Caco-2 (cell line): ENCODE results near the gene PHF5A. TPM values are rescaled to one million over a fixed set of nuclear protein-coding genes. Genes with fewer than 3 reads are reported as not detected.

ENCODE experiments used
- BruUV-seq: library from RNA; stranded (reverse); fragments of 400-500 nt; replicated peaks from 2 replicates; lab custom pipeline; 2021; lab: Mats Ljungman, UMichigan
- CTCF ChIA-PET: fragments of 300-600 bp; sonication (Branson Sonifier 250); formaldehyde crosslinking; loops from one replicate; lab custom pipeline; 2022; ENCODE audit warnings: antibody characterized with exemption; lab: Charles Lee
- POLR2A ChIA-PET: fragments of 300-600 bp; sonication (Branson Sonifier 250); formaldehyde crosslinking; loops from one replicate; lab custom pipeline; 2022; ENCODE audit warnings: antibody characterized with exemption; lab: Charles Lee
- DNase-seq, 2 experiments: peaks; one replicate each; pipeline versions ENCODE4 v3.0.0 to v3.0.0-alpha.2; 2020 to 2022
- H3K27me3 ChIP-seq: replicated peaks from 2 replicates; pipeline ENCODE4 v1.6.0; 2011; ENCODE audit warnings: low read length; ENCODE audit not compliant: control insufficient read depth, insufficient read depth
- H3K36me3 ChIP-seq: 2 replicates; pipeline ENCODE4 v1.5.1; 2011; ENCODE audit warnings: low read length; ENCODE audit not compliant: control insufficient read depth, insufficient read depth
- H3K4me1 ChIP-seq: fragments of 250-450 bp; sonication (Bioruptor Pico); 2 replicates; pipeline ENCODE4 v1.5.1; 2020; ENCODE audit warnings: mild to moderate bottlenecking
- H3K4me3 ChIP-seq: 2 replicates; pipeline ENCODE4 v1.5.1; 2011; ENCODE audit warnings: low read depth, mild to moderate bottlenecking, control low read depth, low read length
- H3K9me3 ChIP-seq: fragments of 250-450 bp; sonication (Bioruptor Pico); 2 replicates; pipeline ENCODE4 v1.5.1; 2020; ENCODE audit warnings: mild to moderate bottlenecking, moderate library complexity
- H3K27ac Mint-ChIP-seq: one replicate; pipeline ENCODE4 v1.8.0; 2022; ENCODE audit warnings: mixed read lengths; ENCODE audit not compliant: unreplicated experiment
- H3K27me3 Mint-ChIP-seq: one replicate; pipeline ENCODE4 v1.8.0; 2022; ENCODE audit warnings: mixed read lengths; ENCODE audit not compliant: insufficient read depth, unreplicated experiment
- H3K36me3 Mint-ChIP-seq: one replicate; pipeline ENCODE4 v1.8.0; 2022; ENCODE audit warnings: mild to moderate bottlenecking, mixed read lengths; ENCODE audit not compliant: insufficient read depth, unreplicated experiment
- H3K4me1 Mint-ChIP-seq: one replicate; pipeline ENCODE4 v1.8.0; 2022; ENCODE audit warnings: low read depth, mixed read lengths; ENCODE audit not compliant: unreplicated experiment
- H3K4me3 Mint-ChIP-seq: one replicate; pipeline ENCODE4 v1.8.0; 2022; ENCODE audit warnings: mild to moderate bottlenecking, moderate library complexity, mixed read lengths; ENCODE audit not compliant: unreplicated experiment
- H3K9me3 Mint-ChIP-seq: one replicate; pipeline ENCODE4 v1.8.0; 2022; ENCODE audit warnings: mixed read lengths; ENCODE audit not compliant: unreplicated experiment
- CTCF ChIP-seq, 2 experiments: fragments of 200-600 bp in 1 of 2; IDR thresholded peaks; 1 replicate in 1 of 2; 2 replicates in 1 of 2; pipeline versions ENCODE4 v1.5.1 to v1.8.0; 2011 to 2022; ENCODE audit warnings: antibody characterized with exemption in 1 of 2, control low read depth in 1 of 2, inconsistent platforms in 1 of 2, low read depth in 1 of 2, low read length in 1 of 2, mild to moderate bottlenecking in 1 of 2, moderate library complexity in 1 of 2; ENCODE audit not compliant: insufficient read depth in 1 of 2, severe bottlenecking in 1 of 2, unreplicated experiment in 1 of 2
- intact Hi-C: fragments of 100-400 bp; cut with micrococcal nuclease; formaldehyde crosslinking; loops from one replicate; pipeline ENCODE4 v1.10.0; 2022; ENCODE audit not compliant: unreplicated experiment
- total RNA-seq: library from RNA; stranded (reverse); gene quantifications from 2 replicates; pipeline ENCODE4 v1.2.3, GENCODE V29; 2022

Gene PHF5A
- total RNA-seq, 1 experiment from 2014 or later, result 78.6 TPM

GRCh38 chr22:41425660-41426365, 42.7 kb downstream of the PHF5A start:
- no peaks in the 10 kb centered on the region for H3K36me3 ChIP-seq
- H3K4me3 ChIP-seq, result no peak overlapping the region
- no peak for TF ChIP-seq CTCF (IDR thresholded peaks at IDR 0.05; ENCODE audit: insufficient read depth in 1 of 2, low read depth in 1 of 2, low read length in 1 of 2, severe bottlenecking in 1 of 2, unreplicated experiment in 1 of 2)
- Mint-ChIP-seq H3K36me3 (peaks cover 18% of the 10 kb centered on the region), H3K27ac (no peak overlapping the region), H3K9me3 (no peaks in the 10 kb centered on the region), H3K27me3 (no peaks in the 10 kb centered on the region), H3K4me1 (no peaks in the 10 kb centered on the region), H3K4me3 (no peak overlapping the region)
- CTCF ChIA-PET, result no interaction called here
- intact Hi-C loops, result no loop called here
- no peaks in the 10 kb centered on the region for H3K27me3 ChIP-seq
- no peak for DNase-seq
- H3K9me3 ChIP-seq, result no peaks in the 10 kb centered on the region
- POLR2A ChIA-PET, result interaction anchor here (0.7 kb wide), 1 partner anchor 386 kb away, joined by 5 read pairs; no protein-coding TSS in a partner anchor
- H3K4me1 ChIP-seq, result no peaks in the 10 kb centered on the region
- no TSS peak for BruUV-seq

GRCh38 chr22:41418717-41419116, 49.8 kb downstream of the PHF5A start:
- no peaks in the 10 kb centered on the region for H3K9me3 ChIP-seq
- intact Hi-C loops, result no loop called here
- no peak for DNase-seq
- no TSS peak for BruUV-seq
- Mint-ChIP-seq H3K36me3 (peaks cover 10% of the 10 kb centered on the region), H3K4me3 (no peak overlapping the region), H3K4me1 (peaks cover 9% of the 10 kb centered on the region), H3K27me3 (no peaks in the 10 kb centered on the region), H3K27ac (no peak overlapping the region), H3K9me3 (no peaks in the 10 kb centered on the region)
- CTCF ChIA-PET, result no interaction called here
- H3K36me3 ChIP-seq, result no peaks in the 10 kb centered on the region
- POLR2A ChIA-PET, result no interaction called here
- H3K4me1 ChIP-seq, result peaks cover 6% of the 10 kb centered on the region; the same call in 1 of the 2 replicates
- H3K4me3 ChIP-seq, result no peak overlapping the region
- no peak for TF ChIP-seq CTCF (IDR thresholded peaks at IDR 0.05; ENCODE audit: insufficient read depth in 1 of 2, low read depth in 1 of 2, low read length in 1 of 2, severe bottlenecking in 1 of 2, unreplicated experiment in 1 of 2)
- H3K27me3 ChIP-seq, result no peaks in the 10 kb centered on the region

GRCh38 chr22:41417622-41418390, 50.7 kb downstream of the PHF5A start:
- CTCF ChIA-PET, result no interaction called here
- Mint-ChIP-seq H3K27ac (no peak overlapping the region), H3K36me3 (peaks cover 18% of the 10 kb centered on the region), H3K9me3 (no peaks in the 10 kb centered on the region), H3K4me3 (no peak overlapping the region), H3K27me3 (no peaks in the 10 kb centered on the region), H3K4me1 (peaks cover 9% of the 10 kb centered on the region)
- H3K27me3 ChIP-seq, result no peaks in the 10 kb centered on the region
- DNase-seq, result no peak
- intact Hi-C loops, result no loop called here
- POLR2A ChIA-PET, result no interaction called here
- TF ChIP-seq CTCF (IDR thresholded peaks at IDR 0.05; ENCODE audit: insufficient read depth in 1 of 2, low read depth in 1 of 2, low read length in 1 of 2, severe bottlenecking in 1 of 2, unreplicated experiment in 1 of 2), result no peak
- H3K9me3 ChIP-seq, result no peaks in the 10 kb centered on the region
- no peak overlapping the region for H3K4me3 ChIP-seq
- H3K4me1 ChIP-seq, result peaks cover 7% of the 10 kb centered on the region
- no TSS peak for BruUV-seq
- no peaks in the 10 kb centered on the region for H3K36me3 ChIP-seq
